ENCODE data around the gene UFD1.
"Not testable (repeated sequence)": the region's sequence is repeated elsewhere in the genome, so short reads cannot be mapped to it uniquely, and the experiment has no call there.

DNA sequence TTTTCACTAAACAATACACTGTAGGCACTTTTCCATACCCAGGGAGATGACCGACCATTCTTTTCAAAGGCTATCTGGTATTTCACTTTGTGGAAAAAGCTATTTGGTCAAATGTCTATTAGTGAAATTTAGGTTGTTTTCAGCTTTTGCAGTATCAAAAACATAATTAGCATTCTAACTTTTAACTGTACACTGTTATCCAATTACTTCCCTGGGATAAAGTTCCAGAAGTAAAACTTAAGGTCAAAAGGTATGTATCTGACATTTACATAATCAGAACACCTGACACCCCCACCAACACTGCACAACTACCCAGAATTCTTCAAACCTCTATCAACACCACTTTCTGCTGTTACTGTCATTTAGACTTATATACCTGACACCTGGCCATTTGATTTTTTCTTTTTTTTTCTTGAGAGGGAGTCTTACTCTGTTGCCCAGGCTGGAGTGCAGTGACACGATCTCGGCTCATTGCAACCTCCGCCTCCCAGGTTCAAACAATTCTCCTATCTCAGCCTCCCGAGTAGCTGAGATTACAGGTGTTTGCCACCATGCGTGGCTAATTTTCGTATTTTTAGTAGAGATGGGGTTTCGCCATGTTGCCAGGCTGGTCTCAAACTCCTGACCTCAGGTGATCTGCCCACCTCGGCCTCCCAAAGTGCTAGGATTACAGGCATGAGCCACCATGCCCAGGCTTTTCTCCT, 33.6 kb downstream of the UFD1 start:
- TF ChIP-seq, protein P1, sequence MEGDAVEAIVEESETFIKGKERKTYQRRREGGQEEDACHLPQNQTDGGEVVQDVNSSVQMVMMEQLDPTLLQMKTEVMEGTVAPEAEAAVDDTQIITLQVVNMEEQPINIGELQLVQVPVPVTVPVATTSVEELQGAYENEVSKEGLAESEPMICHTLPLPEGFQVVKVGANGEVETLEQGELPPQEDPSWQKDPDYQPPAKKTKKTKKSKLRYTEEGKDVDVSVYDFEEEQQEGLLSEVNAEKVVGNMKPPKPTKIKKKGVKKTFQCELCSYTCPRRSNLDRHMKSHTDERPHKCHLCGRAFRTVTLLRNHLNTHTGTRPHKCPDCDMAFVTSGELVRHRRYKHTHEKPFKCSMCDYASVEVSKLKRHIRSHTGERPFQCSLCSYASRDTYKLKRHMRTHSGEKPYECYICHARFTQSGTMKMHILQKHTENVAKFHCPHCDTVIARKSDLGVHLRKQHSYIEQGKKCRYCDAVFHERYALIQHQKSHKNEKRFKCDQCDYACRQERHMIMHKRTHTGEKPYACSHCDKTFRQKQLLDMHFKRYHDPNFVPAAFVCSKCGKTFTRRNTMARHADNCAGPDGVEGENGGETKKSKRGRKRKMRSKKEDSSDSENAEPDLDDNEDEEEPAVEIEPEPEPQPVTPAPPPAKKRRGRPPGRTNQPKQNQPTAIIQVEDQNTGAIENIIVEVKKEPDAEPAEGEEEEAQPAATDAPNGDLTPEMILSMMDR (IDR thresholded peaks at IDR 0.05): not testable (repeated sequence)
- TF ChIP-seq POLR2A (IDR thresholded peaks at IDR 0.05): not testable (repeated sequence)

All from esophagus squamous epithelium (tissue), 4 donors.